GM12878 (cell line): ENCODE data around the gene RHBDD1.

Experiments
- BHLHE40 ChIP-seq, 2 experiments: fragments of 450-650 bp in 1 of 2; IDR thresholded peaks; 2 replicates each; pipeline ENCODE4 v1.6.1; 2011 to 2017; ENCODE audit warnings: low read depth in 2 of 2, borderline replicate concordance in 1 of 2, improper control_type of control experiment in 1 of 2, low read length in 1 of 2, mild to moderate bottlenecking in 1 of 2
- CTCF ChIP-seq, 3 experiments: IDR thresholded peaks in 2 of 3; conservative IDR thresholded peaks in 1 of 3; 2 replicates each; pipeline ENCODE4 v1.5.1; 2011; ENCODE audit warnings: low read depth in 3 of 3, low read length in 3 of 3, mild to moderate bottlenecking in 3 of 3, control low read depth in 2 of 3, moderate library complexity in 2 of 3, inconsistent platforms in 1 of 3, mixed read lengths in 1 of 3; ENCODE audit not compliant: control insufficient read depth in 2 of 3, insufficient read depth in 1 of 3; ENCODE audit errors: extremely low read depth in 1 of 3
- EZH2 ChIP-seq: IDR thresholded peaks from 2 replicates; pipeline ENCODE4 v1.6.1; 2012; ENCODE audit warnings: low read depth, mild to moderate bottlenecking, control low read depth, inconsistent platforms, low read length, borderline replicate concordance; ENCODE audit not compliant: control insufficient read depth
- NR2F1 ChIP-seq: fragments of 450-650 bp; conservative IDR thresholded peaks from 2 replicates; pipeline ENCODE4 v1.6.1; 2017; ENCODE audit warnings: mild to moderate bottlenecking
- POLR2A ChIP-seq: IDR thresholded peaks from 2 replicates; pipeline ENCODE4 v1.6.1; 2011; ENCODE audit warnings: low read depth, mild to moderate bottlenecking, low read length
- SPI1 ChIP-seq: IDR thresholded peaks from 2 replicates; pipeline ENCODE4 v1.6.1; 2011; ENCODE audit warnings: low read depth, mild to moderate bottlenecking, low read length, moderate library complexity, borderline replicate concordance; ENCODE audit not compliant: insufficient read depth
- TF ChIP-seq, protein P1 (sequence below): fragments of 450-650 bp; IDR thresholded peaks from 2 replicates; pipeline ENCODE4 v1.6.1; 2017; ENCODE audit warnings: mild to moderate bottlenecking

- TF ChIP-seq NR2F1 (no peak), CTCF (IDR thresholded peaks at IDR 0.05 in 2 of 3, conservative IDR thresholded peaks at IDR 0.05 in 1 of 3; ENCODE audit: control insufficient read depth in 2 of 3, extremely low read depth in 1 of 3, insufficient read depth in 1 of 3, low read depth in 3 of 3, low read length in 3 of 3) (no peak), SPI1 (no peak), BHLHE40 (IDR thresholded peaks at IDR 0.05; ENCODE audit: borderline replicate concordance in 1 of 2, low read depth in 2 of 2, low read length in 1 of 2) (no peak), EZH2 (no peak), POLR2A (no peak)
- TF ChIP-seq, protein P1, sequence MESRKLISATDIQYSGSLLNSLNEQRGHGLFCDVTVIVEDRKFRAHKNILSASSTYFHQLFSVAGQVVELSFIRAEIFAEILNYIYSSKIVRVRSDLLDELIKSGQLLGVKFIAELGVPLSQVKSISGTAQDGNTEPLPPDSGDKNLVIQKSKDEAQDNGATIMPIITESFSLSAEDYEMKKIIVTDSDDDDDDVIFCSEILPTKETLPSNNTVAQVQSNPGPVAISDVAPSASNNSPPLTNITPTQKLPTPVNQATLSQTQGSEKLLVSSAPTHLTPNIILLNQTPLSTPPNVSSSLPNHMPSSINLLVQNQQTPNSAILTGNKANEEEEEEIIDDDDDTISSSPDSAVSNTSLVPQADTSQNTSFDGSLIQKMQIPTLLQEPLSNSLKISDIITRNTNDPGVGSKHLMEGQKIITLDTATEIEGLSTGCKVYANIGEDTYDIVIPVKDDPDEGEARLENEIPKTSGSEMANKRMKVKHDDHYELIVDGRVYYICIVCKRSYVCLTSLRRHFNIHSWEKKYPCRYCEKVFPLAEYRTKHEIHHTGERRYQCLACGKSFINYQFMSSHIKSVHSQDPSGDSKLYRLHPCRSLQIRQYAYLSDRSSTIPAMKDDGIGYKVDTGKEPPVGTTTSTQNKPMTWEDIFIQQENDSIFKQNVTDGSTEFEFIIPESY, result no peak
Measured at GRCh38 chr2:226991663-226992062, 155.8 kb downstream of the RHBDD1 start.
